DOHH2 (cell line): ENCODE measurements around the gene VSTM2L.
A peak's percentile ranks its signal among the peaks of the same experiment; 100 is the strongest.

Experiments
- H3F3A ChIP-seq: fragments of 200-600 bp; sonication (generic), shearing (Covaris generic); 2 replicates; pipeline ENCODE4 v1.6.0; 2016; ENCODE audit warnings: antibody characterized with exemption, mild to moderate bottlenecking; ENCODE audit not compliant: control insufficient read depth, insufficient read depth
- H3K27ac ChIP-seq: fragments of 200-600 bp; sonication (generic); 2 replicates; pipeline ENCODE4 v1.5.1; 2014; ENCODE audit warnings: low read depth, mild to moderate bottlenecking, low read length, moderate library complexity
- H3K27me3 ChIP-seq: fragments of 200-600 bp; sonication (generic); 2 replicates; pipeline ENCODE4 v1.6.1; 2014; ENCODE audit warnings: mild to moderate bottlenecking, low read length, mixed read lengths; ENCODE audit not compliant: control insufficient read depth
- H3K36me3 ChIP-seq: fragments of 200-600 bp; sonication (generic); 2 replicates; pipeline ENCODE4 v1.6.1; 2014; ENCODE audit warnings: mild to moderate bottlenecking, low read length, moderate library complexity, mixed read lengths; ENCODE audit not compliant: control insufficient read depth
- H3K4me1 ChIP-seq: fragments of 200-600 bp; sonication (generic); 2 replicates; pipeline ENCODE4 v1.6.1; 2014; ENCODE audit warnings: mild to moderate bottlenecking, low read length, mixed read lengths; ENCODE audit not compliant: control insufficient read depth
- H3K4me2 ChIP-seq: fragments of 200-600 bp; sonication (generic); 2 replicates; pipeline ENCODE4 v1.6.0; 2014; ENCODE audit warnings: mild to moderate bottlenecking, low read length, moderate library complexity
- H3K4me3 ChIP-seq: fragments of 200-600 bp; sonication (generic); 2 replicates; pipeline ENCODE4 v1.5.1; 2014; ENCODE audit warnings: mild to moderate bottlenecking, low read length, mixed read lengths
- H3K79me2 ChIP-seq: fragments of 200-600 bp; sonication (generic); 2 replicates; pipeline ENCODE4 v1.6.1; 2014; ENCODE audit warnings: mild to moderate bottlenecking, low read length, mixed read lengths; ENCODE audit not compliant: control insufficient read depth
- H3K9me2 ChIP-seq: fragments of 200-600 bp; sonication (generic); replicated peaks from 2 replicates; pipeline ENCODE4 v1.6.1; 2014; ENCODE audit warnings: mild to moderate bottlenecking, low read length, mixed read lengths; ENCODE audit not compliant: control insufficient read depth
- H3K9me3 ChIP-seq: fragments of 200-600 bp; sonication (generic); 2 replicates; pipeline ENCODE4 v1.6.1; 2014; ENCODE audit warnings: antibody characterized with exemption, low read length, mixed read lengths; ENCODE audit not compliant: control insufficient read depth, insufficient read depth
- H4K20me1 ChIP-seq: fragments of 200-600 bp; sonication (generic); 2 replicates; pipeline ENCODE4 v1.6.0; 2014; ENCODE audit warnings: low read depth, mild to moderate bottlenecking, antibody characterized with exemption, low read length, moderate library complexity; ENCODE audit not compliant: control insufficient read depth, insufficient read depth
- EZH2phosphoT487 ChIP-seq: fragments of 200-600 bp; sonication (generic); IDR thresholded peaks from 2 replicates; pipeline ENCODE4 v1.6.1; 2017; ENCODE audit warnings: borderline replicate concordance, mild to moderate bottlenecking, antibody characterized with exemption, low read length, moderate library complexity, mixed read lengths
- TF ChIP-seq, protein P1 (sequence below): fragments of 200-600 bp; sonication (generic); IDR thresholded peaks from one replicate; pipeline ENCODE4 v1.5.1; 2014; ENCODE audit warnings: antibody characterized with exemption, mild to moderate bottlenecking, low read depth, low read length; ENCODE audit not compliant: poor library complexity, severe bottlenecking

The VSTM2L gene

DNA sequence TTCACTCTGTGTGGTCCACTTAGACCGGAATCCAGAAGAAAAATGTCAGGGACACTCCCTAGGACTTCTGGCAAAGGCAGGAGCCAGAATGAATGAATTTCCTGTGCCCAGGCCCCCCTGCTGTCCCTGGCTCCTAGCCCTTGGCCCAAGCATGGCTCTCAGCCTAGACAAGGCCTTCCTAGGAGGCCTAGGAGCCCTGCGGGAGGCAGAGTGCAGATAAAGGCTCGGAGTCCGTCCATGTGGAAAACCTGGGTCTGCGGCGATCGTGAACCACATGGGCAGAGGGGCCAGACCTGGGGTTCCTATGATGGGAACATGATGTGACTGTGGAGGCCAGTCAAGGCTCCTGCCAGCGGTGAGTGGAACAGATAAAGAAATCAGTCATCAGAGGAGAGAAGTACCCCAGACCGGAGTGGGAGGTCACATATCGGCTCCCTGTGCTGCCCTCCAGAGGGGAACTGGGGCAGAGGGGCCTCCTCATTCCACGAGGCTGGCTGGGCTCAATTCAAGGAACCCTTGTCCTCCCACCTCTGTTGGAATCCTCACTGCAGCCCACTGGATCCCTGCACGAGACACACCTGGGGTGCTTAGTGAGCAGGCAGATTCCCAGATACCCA is 5.9 kb upstream of the VSTM2L start:
- Histone ChIP-seq H3K27ac (no peak overlapping the region), H3K4me1 (no peaks in the 10 kb centered on the region), H3K79me2 (no peaks in the 10 kb centered on the region), H3F3A (no peaks in the 10 kb centered on the region), H3K4me3 (no peak overlapping the region), H3K36me3 (no peaks in the 10 kb centered on the region), H3K27me3 (no peaks in the 10 kb centered on the region), H3K9me2 (no peaks in the 10 kb centered on the region), H3K9me3 (no peaks in the 10 kb centered on the region), H4K20me1 (no peaks in the 10 kb centered on the region; the same call in 1 of the 2 replicates), H3K4me2 (no peak overlapping the region)
- TF ChIP-seq, protein P1, sequence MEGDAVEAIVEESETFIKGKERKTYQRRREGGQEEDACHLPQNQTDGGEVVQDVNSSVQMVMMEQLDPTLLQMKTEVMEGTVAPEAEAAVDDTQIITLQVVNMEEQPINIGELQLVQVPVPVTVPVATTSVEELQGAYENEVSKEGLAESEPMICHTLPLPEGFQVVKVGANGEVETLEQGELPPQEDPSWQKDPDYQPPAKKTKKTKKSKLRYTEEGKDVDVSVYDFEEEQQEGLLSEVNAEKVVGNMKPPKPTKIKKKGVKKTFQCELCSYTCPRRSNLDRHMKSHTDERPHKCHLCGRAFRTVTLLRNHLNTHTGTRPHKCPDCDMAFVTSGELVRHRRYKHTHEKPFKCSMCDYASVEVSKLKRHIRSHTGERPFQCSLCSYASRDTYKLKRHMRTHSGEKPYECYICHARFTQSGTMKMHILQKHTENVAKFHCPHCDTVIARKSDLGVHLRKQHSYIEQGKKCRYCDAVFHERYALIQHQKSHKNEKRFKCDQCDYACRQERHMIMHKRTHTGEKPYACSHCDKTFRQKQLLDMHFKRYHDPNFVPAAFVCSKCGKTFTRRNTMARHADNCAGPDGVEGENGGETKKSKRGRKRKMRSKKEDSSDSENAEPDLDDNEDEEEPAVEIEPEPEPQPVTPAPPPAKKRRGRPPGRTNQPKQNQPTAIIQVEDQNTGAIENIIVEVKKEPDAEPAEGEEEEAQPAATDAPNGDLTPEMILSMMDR: peak; percentile 20
- no peak for TF ChIP-seq EZH2phosphoT487

DNA sequence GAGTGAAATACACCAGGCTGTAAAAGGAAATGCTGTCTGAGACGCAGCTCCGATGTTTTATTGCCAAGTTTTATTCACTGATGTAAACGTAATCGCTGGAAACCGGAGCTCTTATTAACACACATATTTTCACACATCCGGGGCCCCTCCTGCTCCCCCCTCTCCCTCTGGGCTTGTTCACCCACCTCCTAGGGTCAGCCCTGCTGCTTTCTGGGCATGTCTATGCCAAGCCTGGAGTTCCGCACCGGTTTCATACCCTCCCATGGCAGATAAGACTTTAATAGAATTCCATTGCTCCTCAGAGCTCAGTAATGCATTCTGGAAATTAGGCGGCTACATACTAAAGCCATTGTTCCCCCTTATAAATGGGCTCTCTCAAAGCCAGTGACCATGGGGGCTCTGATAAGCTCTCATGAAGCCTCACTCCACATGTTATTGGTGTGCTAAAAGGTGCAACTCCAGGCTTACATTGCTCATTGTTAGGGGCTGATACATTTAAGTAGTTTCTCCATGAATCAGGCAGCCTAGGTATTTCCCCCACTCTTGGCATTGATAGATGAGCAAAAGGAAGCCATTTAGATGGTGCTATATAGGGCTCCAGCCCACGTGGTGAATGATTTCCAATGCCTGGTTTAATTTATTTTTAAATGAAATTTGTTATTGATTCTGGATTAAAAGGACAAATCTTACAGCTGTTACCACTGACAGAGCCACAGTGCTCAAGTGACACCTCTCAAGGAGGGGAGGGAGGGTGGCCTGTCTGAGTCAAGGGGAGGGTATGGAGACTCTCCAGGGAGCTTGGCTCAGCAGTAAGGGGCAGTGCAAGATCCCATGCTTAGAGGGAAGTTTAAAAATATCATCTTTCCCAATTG is 4.5 kb upstream of the VSTM2L start:
- H3K27ac ChIP-seq: no peak overlapping the region
- H3K9me2 ChIP-seq: no peaks in the 10 kb centered on the region
- H3K36me3 ChIP-seq: no peaks in the 10 kb centered on the region
- H3K27me3 ChIP-seq: no peaks in the 10 kb centered on the region
- no peaks in the 10 kb centered on the region for H3K4me1 ChIP-seq
- H3F3A ChIP-seq: no peaks in the 10 kb centered on the region
- TF ChIP-seq, protein P1: no peak
- TF ChIP-seq EZH2phosphoT487: no peak
- H3K9me3 ChIP-seq: no peaks in the 10 kb centered on the region
- H3K4me3 ChIP-seq: no peak overlapping the region
- no peaks in the 10 kb centered on the region; the same call in 1 of the 2 replicates for H4K20me1 ChIP-seq
- H3K4me2 ChIP-seq: no peak overlapping the region
- no peaks in the 10 kb centered on the region for H3K79me2 ChIP-seq

DNA sequence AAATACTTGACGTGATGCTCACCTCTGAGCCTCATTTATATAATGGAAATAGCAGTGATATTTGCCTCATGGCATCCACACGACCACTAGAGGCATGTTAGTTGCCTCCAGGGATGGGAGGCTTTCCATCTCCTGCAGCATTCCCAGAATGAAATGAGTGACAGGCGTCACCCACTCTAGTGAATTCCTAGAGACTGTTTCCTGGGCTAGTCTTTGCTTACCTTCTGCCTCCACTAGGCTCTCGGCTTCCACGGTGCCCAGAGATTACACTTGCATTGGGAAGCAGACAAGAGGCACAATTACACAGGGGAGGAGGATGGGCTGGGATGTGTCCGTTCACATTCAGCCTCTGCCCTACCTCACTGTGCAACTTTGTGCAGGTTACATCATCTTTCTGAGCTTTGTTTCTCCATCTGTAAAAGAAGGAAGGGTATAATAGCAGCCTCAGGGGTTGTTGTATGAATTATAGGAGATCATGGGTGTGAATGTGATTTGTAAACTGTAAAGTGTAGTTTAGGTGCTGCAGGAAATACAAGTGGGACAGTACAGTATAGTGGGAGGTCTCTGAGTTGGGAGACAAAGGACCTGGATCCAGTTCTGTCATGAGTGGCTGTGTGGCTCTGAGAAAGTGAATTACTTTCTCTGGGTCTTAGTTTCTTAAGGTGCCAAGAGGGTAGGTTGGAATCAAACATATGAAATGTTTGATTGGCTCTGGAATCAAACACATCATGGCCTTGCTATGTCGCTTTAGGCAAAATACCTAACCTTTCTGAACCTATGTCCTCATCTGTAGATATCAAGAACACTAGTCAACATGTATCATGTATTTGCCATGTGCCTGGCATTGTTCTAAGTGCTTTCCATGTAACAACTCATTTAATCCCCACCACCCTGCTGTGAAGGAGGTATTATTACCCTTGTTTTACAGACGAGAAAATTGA is 3.6 kb upstream of the VSTM2L start:
- H3K27ac ChIP-seq: no peak overlapping the region
- H3K9me3 ChIP-seq: no peaks in the 10 kb centered on the region
- no peaks in the 10 kb centered on the region for H3K79me2 ChIP-seq
- H3K36me3 ChIP-seq: no peaks in the 10 kb centered on the region
- H3K27me3 ChIP-seq: no peaks in the 10 kb centered on the region
- H3K4me3 ChIP-seq: no peak overlapping the region
- H3K4me2 ChIP-seq: no peak overlapping the region
- H3K9me2 ChIP-seq: no peaks in the 10 kb centered on the region
- H3F3A ChIP-seq: no peaks in the 10 kb centered on the region
- TF ChIP-seq EZH2phosphoT487: no peak
- TF ChIP-seq, protein P1: no peak
- H4K20me1 ChIP-seq: no peaks in the 10 kb centered on the region; the same call in 1 of the 2 replicates
- no peaks in the 10 kb centered on the region for H3K4me1 ChIP-seq
